OCI-LY3 (cell line): Measurements from ENCODE around the gene CAND1.

Experiments used
- H2AFZ ChIP-seq: fragments of 200-600, 300-600 bp; shearing (Covaris generic); 2 replicates; pipeline ENCODE4 v1.6.0; 2014; ENCODE audit warnings: antibody characterized with exemption, low read depth, low read length
- H3K27ac ChIP-seq: fragments of 200-600, 300-600 bp; sonication (generic); 2 replicates; pipeline ENCODE4 v1.5.1; 2014; ENCODE audit warnings: mild to moderate bottlenecking, low read length, moderate library complexity, mixed read lengths
- H3K27me3 ChIP-seq: fragments of 200-600, 300-600 bp; sonication (generic); 2 replicates; pipeline ENCODE4 v1.6.1; 2014; ENCODE audit warnings: low read depth, low read length, mixed read lengths
- H3K36me3 ChIP-seq: fragments of 200-600, 300-600 bp; sonication (generic); replicated peaks from 2 replicates; pipeline ENCODE3; 2014; ENCODE audit warnings: low read depth, low read length, mixed read lengths
- H3K4me1 ChIP-seq: fragments of 300-600, 200-600 bp; sonication (generic); 2 replicates; pipeline ENCODE4 v1.6.1; 2014; ENCODE audit warnings: low read length, mixed read lengths
- H3K4me2 ChIP-seq: fragments of 200-600, 300-600 bp; sonication (generic); 2 replicates; pipeline ENCODE4 v1.6.1; 2014; ENCODE audit warnings: low read length, mixed read lengths
- H3K4me3 ChIP-seq: fragments of 300-600, 200-600 bp; sonication (generic); 2 replicates; pipeline ENCODE4 v1.5.1; 2014; ENCODE audit warnings: antibody characterized with exemption, mild to moderate bottlenecking, low read length, moderate library complexity
- H3K79me2 ChIP-seq: fragments of 300-600, 200-600 bp; shearing (Covaris generic); 2 replicates; pipeline ENCODE4 v1.6.1; 2014; ENCODE audit warnings: mild to moderate bottlenecking, low read length, mixed read lengths
- H3K9ac ChIP-seq: fragments of 300-600, 200-600 bp; shearing (Covaris generic); 2 replicates; pipeline ENCODE4 v1.6.0; 2014; ENCODE audit warnings: mild to moderate bottlenecking, low read length, moderate library complexity
- H3K9me3 ChIP-seq: fragments of 200-600, 300-600 bp; shearing (Covaris generic); 2 replicates; pipeline ENCODE4 v1.6.1; 2014; ENCODE audit warnings: low read length, mixed read lengths; ENCODE audit not compliant: insufficient read depth
- H4K20me1 ChIP-seq: fragments of 200-600, 300-600 bp; sonication (generic); 2 replicates; pipeline ENCODE4 v1.6.1; 2016; ENCODE audit warnings: low read length, mixed read lengths; ENCODE audit not compliant: insufficient read depth
- CTCF ChIP-seq: fragments of 200-600, 300-600 bp; sonication (generic); IDR thresholded peaks from 2 replicates; pipeline ENCODE4 v1.5.1; 2014; ENCODE audit warnings: antibody characterized with exemption, low read length, low read depth
- EZH2phosphoT487 ChIP-seq: fragments of 200-600 bp; shearing (Covaris generic); IDR thresholded peaks from 2 replicates; pipeline ENCODE4 v1.6.1; 2018; ENCODE audit warnings: antibody characterized with exemption, mixed run types, low read depth

Gene CAND1

GRCh38 chr12:67355428-67356379 lies 86.5 kb downstream of the CAND1 start:
- no peak overlapping the region for H3K9ac ChIP-seq
- H2AFZ ChIP-seq = no peak overlapping the region
- TF ChIP-seq EZH2phosphoT487 (no peak), CTCF (peak; percentile 63)
- H3K36me3 ChIP-seq = no peaks in the 10 kb centered on the region
- H3K27ac ChIP-seq = peak overlapping the region; percentile 11; the same call in 1 of the 2 replicates
- H3K27me3 ChIP-seq = no peaks in the 10 kb centered on the region
- peak overlapping the region; percentile 27 for H3K4me2 ChIP-seq
- H3K79me2 ChIP-seq = no peaks in the 10 kb centered on the region
- no peak overlapping the region for H3K4me3 ChIP-seq
- H3K9me3 ChIP-seq = no peaks in the 10 kb centered on the region
- peaks cover 20% of the 10 kb centered on the region for H3K4me1 ChIP-seq
- H4K20me1 ChIP-seq = no peaks in the 10 kb centered on the region

DNA sequence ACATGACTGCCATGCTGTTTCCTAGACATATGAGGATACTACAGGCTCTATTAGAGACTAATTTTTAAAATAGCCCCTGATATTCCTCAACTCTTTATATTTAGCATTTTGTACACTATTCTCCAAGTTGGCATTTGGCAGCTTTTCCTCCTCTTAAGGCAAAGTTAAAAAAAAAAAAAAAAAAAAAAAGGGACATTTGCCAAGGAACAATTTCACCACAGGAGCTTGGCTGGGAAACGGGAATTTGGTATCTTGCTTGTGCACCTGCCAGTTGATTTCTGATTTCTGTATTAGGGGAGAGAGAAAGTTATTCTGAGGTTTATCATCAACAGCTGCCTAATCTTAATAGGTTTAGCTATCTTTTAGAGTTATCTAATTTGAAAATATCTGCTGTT lies 87.2 kb downstream of the CAND1 start:
- Histone ChIP-seq H3K9me3 (no peaks in the 10 kb centered on the region), H3K9ac (no peak overlapping the region), H3K27ac (peak overlapping the region; percentile 11; the same call in 1 of the 2 replicates), H3K4me2 (peak overlapping the region; percentile 27), H3K79me2 (no peaks in the 10 kb centered on the region), H3K36me3 (no peaks in the 10 kb centered on the region), H2AFZ (no peak overlapping the region), H3K4me1 (peaks cover 20% of the 10 kb centered on the region), H4K20me1 (no peaks in the 10 kb centered on the region), H3K4me3 (no peak overlapping the region), H3K27me3 (no peaks in the 10 kb centered on the region)
- TF ChIP-seq CTCF (no peak), EZH2phosphoT487 (no peak)

DNA sequence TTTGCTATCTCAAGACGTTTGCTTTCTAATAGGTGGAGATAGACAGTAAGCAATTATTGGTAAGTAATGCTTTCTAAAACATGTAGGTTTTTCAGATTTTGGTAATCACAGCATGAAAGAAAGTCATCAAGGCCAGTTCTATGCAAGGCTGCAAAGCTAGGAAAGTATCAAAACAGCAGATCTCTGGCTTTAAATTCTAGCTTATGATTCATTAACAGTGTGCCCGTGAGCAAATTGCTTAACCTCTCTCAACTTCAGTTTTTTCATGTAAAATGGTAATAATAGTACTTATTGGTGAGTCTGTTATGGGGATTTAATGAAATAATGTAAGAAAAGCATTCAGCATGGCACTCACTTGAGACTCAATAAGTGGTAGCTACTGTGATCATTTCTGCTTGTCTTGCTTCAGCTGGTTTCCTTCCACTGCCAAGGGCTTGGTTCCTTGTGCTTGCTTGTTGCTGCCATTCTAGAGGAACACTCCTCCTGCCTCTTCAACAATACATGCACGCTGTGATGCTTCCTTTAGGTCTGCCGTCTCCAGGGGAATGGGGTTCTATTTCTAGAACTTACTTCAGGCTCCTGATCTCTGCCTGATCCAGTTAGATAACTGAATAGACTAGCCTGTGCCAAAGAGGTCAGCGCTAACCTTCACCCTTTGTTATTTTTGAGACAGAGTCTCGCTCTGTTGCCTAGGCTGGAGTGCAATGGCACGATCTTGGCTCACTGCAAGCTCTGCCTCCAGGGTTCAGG lies 88.4 kb downstream of the CAND1 start:
- no peak overlapping the region for H3K9ac ChIP-seq
- no peaks in the 10 kb centered on the region for H3K9me3 ChIP-seq
- H3K27me3 ChIP-seq = no peaks in the 10 kb centered on the region

DNA sequence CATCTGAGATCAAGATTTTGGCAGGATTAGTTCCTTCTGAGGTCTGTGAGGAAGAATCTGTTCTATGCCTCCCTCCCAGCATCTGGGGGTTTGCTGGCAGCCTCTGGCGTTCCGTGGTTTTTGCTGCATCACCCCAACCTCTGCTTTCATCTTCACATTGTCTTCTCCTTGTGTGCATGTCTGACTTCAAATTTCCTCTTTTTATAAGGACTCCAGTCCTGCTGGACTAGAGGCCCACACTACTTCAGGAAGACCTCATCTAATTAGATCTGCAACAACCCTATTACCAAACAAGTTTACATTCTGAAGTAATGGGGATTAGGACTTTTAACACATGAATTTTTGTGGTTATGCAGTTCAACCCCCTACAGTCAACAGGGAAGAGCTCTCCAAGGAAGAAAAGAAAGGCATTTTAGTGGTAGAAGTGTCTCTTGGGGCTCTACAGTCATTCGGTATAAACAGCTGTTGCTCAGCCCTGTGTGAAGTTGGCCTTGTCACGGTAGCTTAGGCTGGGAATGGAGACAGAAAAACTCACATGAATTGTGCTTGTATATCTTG lies 89.7 kb downstream of the CAND1 start:
- no peak overlapping the region for H3K27ac ChIP-seq
- no peaks in the 10 kb centered on the region for H3K9me3 ChIP-seq
- H4K20me1 ChIP-seq = no peaks in the 10 kb centered on the region
- H3K27me3 ChIP-seq = no peaks in the 10 kb centered on the region
- H3K9ac ChIP-seq = no peak overlapping the region
- H3K4me2 ChIP-seq = no peak overlapping the region
- no peak overlapping the region for H2AFZ ChIP-seq
- H3K36me3 ChIP-seq = peaks cover 3% of the 10 kb centered on the region
- TF ChIP-seq CTCF (no peak), EZH2phosphoT487 (no peak)
- peaks cover 20% of the 10 kb centered on the region for H3K4me1 ChIP-seq
- H3K4me3 ChIP-seq = no peak overlapping the region
- no peaks in the 10 kb centered on the region for H3K79me2 ChIP-seq

More for the DNA sequence above, 88.4 kb downstream of the CAND1 start:
- Histone ChIP-seq H4K20me1 (no peaks in the 10 kb centered on the region), H3K4me3 (no peak overlapping the region), H3K4me2 (no peak overlapping the region), H3K36me3 (peaks cover 3% of the 10 kb centered on the region), H3K27ac (no peak overlapping the region), H3K79me2 (no peaks in the 10 kb centered on the region), H3K4me1 (peaks cover 20% of the 10 kb centered on the region), H2AFZ (no peak overlapping the region)
- no peak for TF ChIP-seq EZH2phosphoT487
